Measurements from ENCODE around the gene PLXDC2.

GRCh38 chr10:20005638-20006037 is 189.4 kb downstream of the PLXDC2 start:
- TF ChIP-seq CTBP1 (IDR thresholded peaks at IDR 0.05; ENCODE audit: borderline replicate concordance), result no peak
- no peak for TF ChIP-seq ELF4 (IDR thresholded peaks at IDR 0.05)
- TF ChIP-seq SP1 (IDR thresholded peaks at IDR 0.05), result no peak
- TF ChIP-seq TARDBP (IDR thresholded peaks at IDR 0.05), result no peak
- TF ChIP-seq FOXK2 (IDR thresholded peaks at IDR 0.05), result no peak
- no peak for TF ChIP-seq SUZ12 (IDR thresholded peaks at IDR 0.05)
